ENCODE results near the gene NECTIN2.
"Not testable (repeated sequence)": the region's sequence is repeated elsewhere in the genome, so short reads cannot be mapped to it uniquely, and the experiment has no call there.

NECTIN2 gene

DNA sequence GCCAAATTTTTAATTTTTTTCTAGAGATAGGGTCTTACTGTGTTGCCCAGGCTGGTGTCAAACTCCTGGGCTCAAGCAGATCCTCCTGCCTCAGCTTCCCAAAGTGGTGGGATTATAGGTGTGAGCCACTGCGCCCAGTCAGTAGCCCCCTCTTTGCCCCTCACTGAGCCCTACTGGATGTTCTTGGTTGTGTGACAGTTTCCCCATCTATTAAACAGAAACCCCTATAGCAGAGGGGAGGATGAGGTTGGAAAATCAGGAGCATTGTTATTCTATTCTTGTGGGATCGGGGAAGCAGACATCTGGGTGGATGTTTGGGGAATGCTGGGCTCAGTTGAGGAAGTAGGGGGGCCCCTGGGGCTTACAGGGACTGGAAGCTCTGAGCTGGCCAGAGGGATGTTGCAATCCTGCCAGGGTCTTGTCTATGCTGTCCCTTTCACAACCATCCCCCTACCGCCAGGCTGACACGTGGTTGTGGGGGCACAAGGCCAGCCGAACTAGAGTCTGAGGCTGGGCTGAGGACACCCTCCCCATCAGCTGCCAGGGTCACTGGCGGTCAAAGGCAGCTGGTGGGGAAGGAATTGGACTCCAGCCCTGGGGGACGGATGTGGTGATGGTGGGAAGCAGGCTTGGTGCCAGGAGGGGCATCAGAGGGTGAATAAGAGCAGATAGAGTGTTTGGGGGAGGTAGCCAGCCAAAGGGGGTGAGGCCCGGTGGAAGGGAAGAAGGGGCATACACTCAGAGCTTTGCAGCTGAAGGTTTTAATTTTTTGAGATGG, 79.2 kb downstream of the NECTIN2 start:
- ATAC-seq: no peak

DNA sequence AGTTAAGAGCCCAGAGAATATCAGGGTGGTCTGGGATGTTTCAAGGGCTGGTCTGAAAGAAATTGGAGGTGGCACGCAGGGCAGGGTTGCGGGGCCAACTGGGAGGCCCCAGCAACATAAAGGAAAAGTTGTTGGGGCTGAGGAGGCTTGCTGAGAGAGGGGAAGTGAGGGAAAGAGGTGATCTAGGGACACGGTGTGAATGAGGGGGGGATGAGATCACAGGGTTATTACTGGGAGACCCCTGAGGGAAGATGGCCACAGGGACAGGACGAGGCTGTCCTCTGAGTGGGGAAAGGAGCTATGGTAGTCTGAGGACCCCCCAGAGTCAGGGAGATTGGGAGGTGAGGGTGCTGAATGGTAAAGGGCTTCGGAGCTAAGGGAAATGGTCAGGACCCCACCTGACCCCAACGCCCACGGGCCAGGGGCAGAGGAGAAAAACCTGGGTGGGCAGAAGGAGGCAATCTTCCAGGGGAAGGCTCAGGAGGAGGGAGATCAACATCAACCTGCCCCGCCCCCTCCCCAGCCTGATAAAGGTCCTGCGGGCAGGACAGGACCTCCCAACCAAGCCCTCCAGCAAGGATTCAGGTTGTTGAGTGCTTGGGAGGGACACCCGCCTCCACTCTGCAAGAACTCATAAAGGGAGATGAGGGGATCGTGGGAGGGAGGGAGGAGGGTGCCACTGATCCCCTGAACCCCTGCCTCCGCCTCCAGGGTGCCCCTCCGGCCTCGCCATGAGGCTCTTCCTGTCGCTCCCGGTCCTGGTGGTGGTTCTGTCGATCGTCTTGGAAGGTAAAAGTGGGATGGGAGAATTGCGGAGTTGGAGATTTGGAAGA, 80.4 kb downstream of the NECTIN2 start:
- not testable (repeated sequence) for ATAC-seq; H3K36me3 Mint-ChIP-seq; DNase-seq (ENCODE audit: low spot score in 2 of 2); H3K9me3 Mint-ChIP-seq
- Mint-ChIP-seq H3K27ac (peak overlapping the region; percentile 74), H3K4me1 (peaks cover 14% of the 10 kb centered on the region), H3K4me3 (peak overlapping the region; percentile 72)

More for the DNA sequence above, 79.2 kb downstream of the NECTIN2 start:
- H3K4me1 Mint-ChIP-seq: peaks cover 14% of the 10 kb centered on the region
- H3K9me3 Mint-ChIP-seq: no peaks in the 10 kb centered on the region
- H3K36me3 Mint-ChIP-seq: peaks cover 5% of the 10 kb centered on the region
- no peak overlapping the region for H3K27ac Mint-ChIP-seq
- no peak overlapping the region for H3K4me3 Mint-ChIP-seq
- DNase-seq (ENCODE audit: low spot score in 2 of 2): no peak

DNA sequence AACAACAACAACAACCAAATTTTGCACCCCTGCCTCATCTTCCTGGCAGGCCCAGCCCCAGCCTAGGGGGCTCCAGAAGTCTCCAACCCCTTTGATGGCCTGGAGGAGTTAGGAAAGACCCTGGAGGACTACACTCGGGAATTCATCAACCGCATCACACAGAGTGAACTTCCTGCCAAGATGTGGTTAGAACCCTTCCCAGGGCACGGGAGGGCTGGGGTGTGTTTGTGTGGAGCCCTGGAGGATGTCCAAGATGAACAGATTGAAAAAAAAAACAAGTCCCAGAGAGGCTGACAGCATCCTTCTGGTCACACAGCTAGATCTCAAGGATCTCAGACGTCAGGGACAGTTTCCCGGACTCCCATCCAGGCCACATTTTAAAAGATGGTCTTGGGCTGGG, 81.6 kb downstream of the NECTIN2 start:
- DNase-seq (ENCODE audit: low spot score in 2 of 2) (no peak), ATAC-seq (no peak)
- peaks cover 14% of the 10 kb centered on the region for H3K4me1 Mint-ChIP-seq

DNA sequence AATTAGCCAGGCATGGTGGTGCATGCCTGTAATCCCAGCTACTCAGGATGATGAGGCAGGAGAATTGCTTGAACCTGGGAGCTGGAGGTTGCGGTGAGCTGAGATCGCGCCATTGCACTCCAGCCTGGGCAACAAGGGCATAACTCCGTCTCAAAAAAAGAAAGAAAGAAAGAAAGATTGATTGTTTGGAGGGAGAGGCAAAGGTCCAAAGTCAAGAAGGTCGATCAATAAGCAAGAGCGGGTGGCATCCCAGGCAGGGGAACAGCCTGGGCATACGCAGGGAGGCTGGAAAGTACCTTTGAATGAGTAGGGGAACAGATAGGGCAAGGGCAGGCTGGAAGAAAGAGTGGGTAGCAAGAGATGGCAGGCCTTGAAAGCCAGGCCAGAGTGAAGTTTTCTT, 84.0 kb downstream of the NECTIN2 start:
- H3K4me3 Mint-ChIP-seq: no peak overlapping the region
- peaks cover 14% of the 10 kb centered on the region for H3K4me1 Mint-ChIP-seq
- ATAC-seq (no peak), DNase-seq (ENCODE audit: low spot score in 2 of 2) (no peak)
- no peaks in the 10 kb centered on the region for H3K9me3 Mint-ChIP-seq
- peaks cover 5% of the 10 kb centered on the region for H3K36me3 Mint-ChIP-seq
- H3K27ac Mint-ChIP-seq: no peak overlapping the region

More for the DNA sequence above, 81.6 kb downstream of the NECTIN2 start:
- Mint-ChIP-seq H3K4me3 (no peak overlapping the region), H3K36me3 (peaks cover 5% of the 10 kb centered on the region), H3K9me3 (no peaks in the 10 kb centered on the region), H3K27ac (no peak overlapping the region)

DNA sequence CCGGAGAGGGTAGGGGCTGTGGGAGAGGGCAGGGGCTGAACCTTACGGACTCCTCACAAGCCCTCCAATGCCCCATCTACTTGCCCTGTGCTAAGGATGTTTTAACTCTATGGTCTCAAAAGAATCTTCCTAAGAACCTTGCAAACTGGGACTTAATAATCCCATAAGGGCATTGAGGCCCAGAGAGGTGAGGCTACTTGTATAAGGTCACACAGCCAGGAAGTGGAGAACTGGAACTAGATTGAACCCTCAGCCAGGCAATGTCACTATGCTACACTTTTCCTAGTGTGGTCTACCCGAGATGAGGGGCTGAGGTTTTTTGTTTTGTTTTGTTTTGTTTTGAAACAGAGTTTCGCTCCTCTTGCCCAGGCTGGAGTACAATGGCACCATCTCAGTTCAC, 85.4 kb downstream of the NECTIN2 start:
- peaks cover 5% of the 10 kb centered on the region for H3K36me3 Mint-ChIP-seq
- no peak for ATAC-seq
- no peak for DNase-seq (ENCODE audit: low spot score in 2 of 2)
- H3K27ac Mint-ChIP-seq: no peak overlapping the region
- no peaks in the 10 kb centered on the region for H3K9me3 Mint-ChIP-seq
- H3K4me1 Mint-ChIP-seq: peaks cover 8% of the 10 kb centered on the region
- no peak overlapping the region for H3K4me3 Mint-ChIP-seq

Data from stimulated activated effector memory CD8-positive, alpha-beta T cell treated with anti-CD3 and anti-CD28 coated beads, Interleukin-12 subunit alpha, Interleukin-12 subunit beta, amount 100 ng/mL, for 72 hours (primary cell).